ENCODE results near the gene NECAP2. TPM values are rescaled to one million over a fixed set of nuclear protein-coding genes. Genes with fewer than 3 reads are reported as not detected.

Gene NECAP2
- total and polyA plus RNA-seq, 2 donors (not counting 3 experiments of a cell fraction or from before 2014, with no cell fraction given), result 101 to 148 TPM

GRCh38 chr1:16462773-16463330, 22.3 kb downstream of the NECAP2 start:
- peaks cover 9 to 31% of the 10 kb centered on the region in 2 experiments for H3K36me3 ChIP-seq (ENCODE audit: control insufficient read depth in 2 of 2, extremely low read depth in 1 of 2, insufficient read depth in 2 of 2, low read length in 2 of 2)
- POLR2A ChIA-PET, result no interaction called here

More at GRCh38 chr1:16462773-16463330, 22.3 kb downstream of the NECAP2 start:
- H3K9ac ChIP-seq (replicated peaks; ENCODE audit: extremely low read depth, insufficient read depth, low read length), result no peak overlapping the region
- CTCF ChIA-PET, result no interaction called here
- H3K4me1 ChIP-seq (ENCODE audit: control insufficient read depth, extremely low read depth, insufficient read depth, low read length), result no peaks in the 10 kb centered on the region
- FAIRE-seq (no peak), DNase-seq (ENCODE audit: low read depth, low spot score) (no peak)
- no peaks in the 10 kb centered on the region for H3K9me1 ChIP-seq (replicated peaks; ENCODE audit: control insufficient read depth, extremely low read depth, insufficient read depth, low read length)
- H3K79me2 ChIP-seq (ENCODE audit: control insufficient read depth, insufficient read depth, low read length), result no peaks in the 10 kb centered on the region
- intact Hi-C loops (cut with micrococcal nuclease) (no loop called here), dilution Hi-C loops (cut with MboI; ENCODE audit: extremely low pct_ligation_motif_present, low sequenced_read_pairs) (no loop called here)
- no peak overlapping the region for H3K4me3 ChIP-seq (replicated peaks in 1 of 3; ENCODE audit: insufficient read depth in 1 of 3, low read depth in 1 of 3, low read length in 3 of 3)
- no peak overlapping the region for H3K4me2 ChIP-seq (ENCODE audit: insufficient read depth, low read length)
- TF ChIP-seq MYC (IDR thresholded peaks at IDR 0.05; ENCODE audit: low read depth, low read length) (no peak), JUN (IDR thresholded peaks at IDR 0.05; ENCODE audit: borderline replicate concordance, insufficient read depth, insufficient read length, low read depth) (no peak), FOS (IDR thresholded peaks at IDR 0.05; ENCODE audit: borderline replicate concordance, insufficient read depth, low read length) (no peak), GATA2 (IDR thresholded peaks at IDR 0.05; ENCODE audit: insufficient read depth, insufficient read length, low read depth, low read length) (no peak), EZH2 (IDR thresholded peaks at IDR 0.05; ENCODE audit: borderline replicate concordance, low read depth, low read length, severe bottlenecking) (no peak), POLR2AphosphoS5 (IDR thresholded peaks at IDR 0.05; ENCODE audit: insufficient read depth, low read depth, low read length) (no peak), MAX (IDR thresholded peaks at IDR 0.05; ENCODE audit: insufficient read depth, insufficient read length) (no peak), CTCF (IDR thresholded peaks at IDR 0.05; ENCODE audit: extremely low read depth in 1 of 2, insufficient read depth in 1 of 2, low read depth in 1 of 2, low read length in 2 of 2) (no peak), POLR2A (IDR thresholded peaks at IDR 0.05; ENCODE audit: low read depth, low read length) (no peak)
- no peak overlapping the region for H2AFZ ChIP-seq (ENCODE audit: low read depth, low read length)
- H3K27ac ChIP-seq (ENCODE audit: insufficient read depth, low read depth, low read length), result no peak overlapping the region
- H3K27me3 ChIP-seq (ENCODE audit: control insufficient read depth in 2 of 2, insufficient read depth in 2 of 2, low read length in 2 of 2), result no peaks in the 10 kb centered on the region
- H4K20me1 ChIP-seq (replicated peaks; ENCODE audit: control insufficient read depth, extremely low read depth, insufficient read depth, low read length), result no peaks in the 10 kb centered on the region
- H3K9me3 ChIP-seq (replicated peaks; ENCODE audit: control insufficient read depth, insufficient read depth, low read length), result no peaks in the 10 kb centered on the region
- BruUV-seq (replicated peaks), result no TSS peak
